Head of caudate nucleus (tissue), 42 donors: Measurements from ENCODE around the gene MINDY4.

Experiments used
- DNase-seq, 42 donors: peaks; one replicate each; pipeline versions ENCODE4 v3.0.0 to v3.0.0-alpha.2; 2020 to 2021; ENCODE audit warnings: mixed read lengths in 7 of 42
- intact Hi-C: fragments of 100-400 bp; cut with DNase I; formaldehyde crosslinking; loops from one replicate; pipeline ENCODE4 v1.15.0; 2022

Gene MINDY4

DNA sequence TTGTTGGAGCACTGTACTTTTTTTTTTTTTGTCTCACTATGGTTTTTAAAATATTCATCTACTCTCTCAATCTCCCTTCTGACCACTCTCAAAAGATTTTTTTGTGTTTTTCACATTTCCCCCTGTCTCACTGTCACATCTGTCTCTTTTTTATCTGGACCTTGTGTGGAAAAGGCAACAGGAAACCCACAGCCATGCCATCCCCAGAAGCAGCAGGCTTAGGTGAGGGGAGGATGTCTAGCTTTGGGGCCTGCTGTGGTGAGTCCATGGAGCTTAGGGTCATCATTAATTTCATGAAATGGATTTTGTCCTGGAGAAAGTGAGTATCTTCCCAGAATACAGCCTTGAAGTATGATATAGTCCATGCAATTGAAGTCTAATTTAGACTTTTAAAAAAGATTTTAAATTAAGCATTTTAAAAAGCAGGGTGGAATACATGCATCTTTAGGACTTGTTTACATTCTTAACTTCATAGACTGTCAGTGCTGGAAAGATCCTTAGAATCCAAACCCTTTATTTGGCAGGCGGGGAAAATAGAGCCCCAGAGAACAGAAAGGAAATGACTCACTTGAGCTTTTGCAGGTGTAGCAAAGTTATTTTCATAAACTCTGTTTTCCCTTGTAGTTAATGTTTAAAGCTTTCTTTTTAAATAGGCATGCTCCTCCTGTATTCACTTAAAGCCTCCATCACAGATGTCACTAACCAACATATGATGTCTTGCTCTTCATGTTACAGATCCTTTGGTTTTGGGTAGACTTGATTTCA is 25.1 kb downstream of the MINDY4 start:
- intact Hi-C loops = no loop called here

GRCh38 chr7:30797176-30798040 is 26.2 kb downstream of the MINDY4 start:
- DNase-seq = peak in 1 of 42 donors; percentile 26
- intact Hi-C loops = no loop called here

More for the DNA sequence above, 25.1 kb downstream of the MINDY4 start:
- DNase-seq = peak in 1 of 42 donors; percentile 25

GRCh38 chr7:30799206-30799975 is 28.2 kb downstream of the MINDY4 start:
- peak in 1 of 42 donors; percentile 41 for DNase-seq
- intact Hi-C loops = no loop called here

DNA sequence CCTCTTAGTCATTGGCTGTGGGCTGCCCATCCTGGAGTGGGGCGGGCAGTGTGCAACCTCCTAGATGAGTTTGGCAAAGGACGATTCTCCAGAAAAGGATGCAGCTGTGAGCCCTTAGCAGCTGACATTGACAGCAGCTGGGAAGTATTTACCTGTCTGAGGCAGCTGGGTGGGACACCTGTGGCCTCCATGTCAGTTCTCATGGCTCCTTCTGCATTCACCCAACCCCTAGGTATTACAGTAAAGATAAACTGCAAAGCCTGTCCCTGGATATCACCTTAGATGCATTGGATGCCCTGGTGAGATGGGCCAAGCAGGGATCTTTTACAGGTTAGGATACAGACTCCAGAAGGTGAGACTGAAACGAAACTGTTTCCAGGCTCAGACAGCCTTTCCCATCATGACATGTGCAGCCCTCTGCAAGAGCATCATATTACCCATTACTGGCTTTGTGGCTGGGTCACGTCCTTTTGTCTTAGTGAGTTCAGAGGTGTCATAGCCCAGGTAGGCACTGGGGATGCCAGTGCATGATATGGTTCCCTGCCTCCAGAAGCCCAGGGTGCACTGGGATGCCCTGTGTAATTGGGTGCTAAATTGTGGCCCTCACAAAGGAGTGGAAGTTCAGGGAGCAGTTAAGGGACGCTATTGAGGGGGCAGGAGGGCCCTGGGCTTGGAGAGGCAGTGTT is 28.9 kb downstream of the MINDY4 start:
- no peak for DNase-seq

DNA sequence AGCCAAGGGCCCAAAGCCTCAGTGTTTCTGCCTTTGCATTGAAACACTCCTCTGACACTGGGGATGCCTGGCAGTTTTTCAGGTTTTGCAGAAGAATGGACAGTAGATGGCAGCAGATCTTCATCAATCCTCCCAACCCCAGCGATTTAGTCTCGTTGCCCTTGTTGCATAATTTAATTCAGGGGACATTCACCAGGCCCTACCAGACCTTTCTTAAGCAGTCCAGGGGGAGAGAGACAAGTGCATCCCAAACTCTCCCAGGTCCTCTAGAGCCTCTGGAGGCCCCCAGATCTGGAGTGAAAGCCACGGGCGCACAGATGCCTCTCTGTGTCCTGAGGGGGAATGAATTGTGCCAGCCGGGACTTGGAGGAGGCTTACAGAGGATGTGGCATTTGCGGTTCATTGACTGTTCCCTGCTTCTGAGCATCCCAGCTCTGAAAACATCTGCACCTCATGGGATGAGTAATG is 29.6 kb downstream of the MINDY4 start:
- intact Hi-C loops = loop anchor here (5.0 to 10.0 kb wide), 2 partner anchors 174 to 321 kb away; no protein-coding TSS in a partner anchor
- DNase-seq = peak in 41 of 42 donors; percentile 11 to 88 (median 69)

More for the DNA sequence above, 28.9 kb downstream of the MINDY4 start:
- intact Hi-C loops = loop anchor here (5.0 to 10.0 kb wide), 2 partner anchors 175 to 322 kb away; no protein-coding TSS in a partner anchor

DNA sequence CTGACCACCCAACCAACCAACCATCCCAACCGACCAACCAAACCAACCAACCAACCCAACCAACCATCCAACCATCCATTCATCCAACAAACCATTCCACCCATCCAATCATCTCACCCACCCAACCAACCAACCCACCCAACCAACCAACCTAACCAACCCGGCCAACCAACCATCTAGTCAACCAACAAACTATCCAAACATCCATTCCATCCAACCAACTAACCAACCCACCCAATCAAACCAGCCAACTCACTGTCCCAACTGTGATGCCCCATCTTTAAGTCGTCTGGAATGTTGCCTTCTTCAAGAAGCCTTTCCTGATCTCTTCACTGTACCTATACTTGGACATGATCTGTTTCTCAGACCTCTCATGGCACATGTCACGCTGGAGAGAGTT is 31.6 kb downstream of the MINDY4 start:
- DNase-seq = no peak
- intact Hi-C loops = loop anchor here (5.0 to 10.0 kb wide), 2 partner anchors 172 to 319 kb away; no protein-coding TSS in a partner anchor

GRCh38 chr7:30804078-30804661 is 33.0 kb downstream of the MINDY4 start:
- intact Hi-C loops = loop anchor here (5.0 to 10.0 kb wide), 2 partner anchors 171 to 318 kb away; no protein-coding TSS in a partner anchor

GRCh38 chr7:30805081-30805691 is 34.0 kb downstream of the MINDY4 start:
- intact Hi-C loops = loop anchor here (10.0 kb wide), 1 partner anchor 170 kb away; no protein-coding TSS in a partner anchor
- peak in 1 of 42 donors; percentile 22 for DNase-seq

More at GRCh38 chr7:30804078-30804661, 33.0 kb downstream of the MINDY4 start:
- DNase-seq = no peak

GRCh38 chr7:30805931-30806330 is 34.7 kb downstream of the MINDY4 start:
- intact Hi-C loops = loop anchor here (10.0 kb wide), 1 partner anchor 169 kb away; no protein-coding TSS in a partner anchor
- DNase-seq = peak in 1 of 42 donors; percentile 34

DNA sequence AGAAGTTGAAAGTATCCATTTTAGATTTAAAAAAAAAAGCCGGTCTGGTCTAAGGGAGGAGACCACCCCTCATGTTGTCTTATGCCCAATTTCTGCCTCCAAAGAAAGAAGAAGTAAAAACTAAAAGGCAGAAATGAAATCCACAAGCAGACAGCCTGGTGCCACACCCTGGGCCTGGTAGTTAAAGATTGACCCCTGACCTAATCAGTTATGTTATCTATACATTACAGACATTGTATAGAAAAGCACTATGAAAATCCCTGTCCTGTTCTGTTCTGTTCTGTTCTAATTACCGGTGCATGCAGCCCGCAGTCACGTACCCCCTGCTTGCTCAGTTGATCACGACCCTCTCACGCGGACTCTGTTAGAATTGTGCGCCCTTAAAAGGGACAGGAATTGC is 36.3 kb downstream of the MINDY4 start:
- DNase-seq = peak in 1 of 42 donors; percentile 5
- intact Hi-C loops = loop anchor here (10.0 kb wide), 1 partner anchor 167 kb away; no protein-coding TSS in a partner anchor

- intact Hi-C loops = loop anchor here (10.0 kb wide), 1 partner anchor 167 kb away; no protein-coding TSS in a partner anchor
- peak in 1 of 42 donors; percentile 20 for DNase-seq
Observed at GRCh38 chr7:30807941-30808340, 36.7 kb downstream of the MINDY4 start.

DNA sequence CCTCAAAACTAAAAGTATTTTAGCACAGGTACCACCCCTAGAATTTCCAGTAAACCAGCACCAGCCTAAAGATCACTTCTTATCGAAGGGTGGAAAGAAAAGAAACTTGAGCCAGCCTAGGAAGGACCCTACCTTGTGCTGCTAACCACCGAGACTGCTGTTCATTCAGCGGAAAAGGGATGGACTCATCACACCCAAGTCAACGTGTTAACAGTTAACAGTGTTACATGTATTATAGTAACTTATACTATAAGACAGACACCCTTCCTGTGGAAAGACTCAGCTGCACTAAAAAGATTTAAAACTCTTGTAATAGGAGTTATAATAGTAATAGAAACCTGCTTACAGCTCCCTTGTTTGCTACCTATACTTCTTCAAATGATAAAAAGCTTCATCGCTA is 39.8 kb downstream of the MINDY4 start:
- no peak for DNase-seq
- intact Hi-C loops = no loop called here

DNA sequence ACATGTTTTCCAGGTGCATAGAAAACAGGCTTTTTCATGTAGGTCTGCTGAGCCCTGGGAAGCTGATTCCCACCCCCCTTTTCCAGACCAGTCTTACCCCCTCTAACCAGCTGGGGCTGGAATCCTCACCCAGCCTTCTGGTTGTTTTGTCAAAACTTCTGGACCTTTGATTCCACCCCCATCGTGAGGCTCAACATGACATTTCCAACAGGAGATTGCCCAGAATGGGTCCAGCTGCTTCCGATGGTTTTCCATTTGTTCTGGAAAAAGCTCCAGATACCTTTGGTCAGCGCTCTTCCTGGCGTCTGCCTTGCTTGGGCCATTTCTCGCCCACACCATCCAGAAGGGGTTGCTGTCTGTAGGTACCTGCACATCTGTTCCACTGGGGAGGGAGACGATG is 41.5 kb downstream of the MINDY4 start:
- intact Hi-C loops = no loop called here

GRCh38 chr7:30813466-30813865 is 42.2 kb downstream of the MINDY4 start:
- DNase-seq = peak in 1 of 42 donors; percentile 31
- intact Hi-C loops = no loop called here

More for the DNA sequence above, 41.5 kb downstream of the MINDY4 start:
- peak in 1 of 42 donors; percentile 14 for DNase-seq

GRCh38 chr7:30814700-30815387 is 43.6 kb downstream of the MINDY4 start:
- peak in 2 of 42 donors; percentile 23 to 34 for DNase-seq
- intact Hi-C loops = no loop called here

DNA sequence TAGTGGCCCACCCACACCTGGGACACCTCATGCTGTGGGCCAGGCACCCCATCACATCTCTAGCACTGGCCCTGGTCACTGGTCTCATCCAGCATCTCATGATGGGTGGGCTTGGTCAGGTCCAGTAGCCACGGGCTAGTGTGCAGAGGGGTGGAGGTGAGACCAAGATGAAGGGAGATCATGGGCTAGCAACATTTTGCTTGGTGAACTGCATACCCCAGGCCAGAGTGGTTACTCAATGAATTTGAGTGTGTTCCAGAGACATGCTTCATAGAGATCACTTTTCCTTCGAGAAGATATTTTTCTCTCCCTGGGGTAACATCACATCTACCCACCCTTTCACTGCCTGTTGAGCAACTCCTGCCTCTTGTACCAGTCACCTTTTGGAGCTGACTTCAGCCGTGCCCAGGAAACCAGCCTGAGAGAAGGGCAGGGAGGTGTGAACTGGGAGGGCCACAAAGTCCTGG is 44.2 kb downstream of the MINDY4 start:
- intact Hi-C loops = no loop called here

More for the DNA sequence above, 44.2 kb downstream of the MINDY4 start:
- DNase-seq = peak in 2 of 42 donors; percentile 8 to 39
